IPS DF 4.7 (cell line): ENCODE measurements around the gene TMEM233.
"Not testable (repeated sequence)": the region's sequence is repeated elsewhere in the genome, so short reads cannot be mapped to it uniquely, and the experiment has no call there.

Source experiments
- DNase-seq: peaks from one replicate; pipeline ENCODE4 v3.0.0-alpha.2; 2013; ENCODE audit warnings: low spot score; ENCODE audit errors: extremely low read depth

Gene TMEM233

DNA sequence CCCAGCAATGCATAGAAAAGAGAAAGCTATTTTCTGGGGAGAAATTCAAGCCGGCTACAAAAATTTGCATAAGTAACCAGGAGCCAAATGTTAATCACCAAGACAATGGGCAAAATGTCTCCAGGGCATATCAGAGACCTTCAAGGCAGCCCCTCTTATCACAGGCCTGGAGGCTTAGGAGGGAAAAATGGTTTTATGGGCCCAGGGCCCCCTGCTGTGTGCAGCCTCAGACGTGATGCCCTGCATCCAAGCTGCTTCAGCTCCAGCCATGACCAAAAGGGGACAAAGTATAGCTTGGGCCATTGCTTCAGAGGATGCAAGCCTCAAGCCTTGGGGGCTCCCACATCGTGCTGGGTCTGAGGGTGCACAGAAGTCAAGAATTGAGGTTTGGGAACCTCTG is 15.8 kb downstream of the TMEM233 start:
- no peak for DNase-seq

DNA sequence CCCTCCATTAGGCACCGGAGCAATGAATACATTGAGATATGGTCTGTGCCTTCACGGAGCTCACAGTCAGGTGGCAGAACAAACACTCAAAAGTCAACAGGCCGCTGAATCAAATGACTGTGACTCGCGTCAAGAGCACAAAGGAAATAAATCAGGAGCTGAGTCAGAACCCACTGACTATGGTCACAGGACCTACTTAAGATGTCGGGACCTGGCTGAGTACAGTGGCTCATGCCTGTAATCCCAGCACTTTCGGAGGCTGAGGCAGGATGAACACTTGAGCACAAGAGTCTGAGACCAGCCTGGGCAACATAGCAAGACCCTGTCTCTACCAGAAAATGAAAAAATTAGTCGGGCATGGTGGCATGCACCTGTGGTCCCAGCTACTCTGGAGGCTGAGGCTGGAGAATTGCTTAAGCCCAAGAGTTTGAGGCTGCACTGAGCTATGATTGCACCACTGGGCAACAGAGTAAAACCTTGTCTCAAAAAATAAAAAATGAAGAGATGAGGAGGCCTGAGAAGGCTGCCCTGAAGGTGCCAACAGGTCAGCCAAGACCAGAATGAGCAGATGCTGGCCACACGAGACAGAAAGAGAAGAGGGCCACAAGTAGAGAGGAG is 19.9 kb downstream of the TMEM233 start:
- no peak for DNase-seq

DNA sequence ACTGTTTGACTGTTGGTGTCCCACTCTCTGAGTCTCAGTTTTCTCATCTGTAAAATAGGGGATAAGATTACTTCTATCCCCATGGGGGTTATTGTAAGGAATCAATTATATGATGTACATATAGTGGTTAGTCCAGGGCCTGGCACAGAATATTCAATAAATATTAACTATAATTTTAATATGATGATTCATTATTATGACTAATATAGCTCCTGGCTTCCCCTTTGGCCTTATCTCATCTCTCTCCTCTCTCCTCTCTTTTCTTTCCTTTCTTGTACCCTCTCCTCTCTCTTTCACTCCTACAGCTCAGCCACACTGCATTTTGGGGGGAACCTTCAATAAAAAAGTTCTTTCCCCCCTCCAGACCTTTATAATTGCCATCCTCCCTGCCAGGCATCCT is 21.1 kb downstream of the TMEM233 start:
- DNase-seq = no peak

DNA sequence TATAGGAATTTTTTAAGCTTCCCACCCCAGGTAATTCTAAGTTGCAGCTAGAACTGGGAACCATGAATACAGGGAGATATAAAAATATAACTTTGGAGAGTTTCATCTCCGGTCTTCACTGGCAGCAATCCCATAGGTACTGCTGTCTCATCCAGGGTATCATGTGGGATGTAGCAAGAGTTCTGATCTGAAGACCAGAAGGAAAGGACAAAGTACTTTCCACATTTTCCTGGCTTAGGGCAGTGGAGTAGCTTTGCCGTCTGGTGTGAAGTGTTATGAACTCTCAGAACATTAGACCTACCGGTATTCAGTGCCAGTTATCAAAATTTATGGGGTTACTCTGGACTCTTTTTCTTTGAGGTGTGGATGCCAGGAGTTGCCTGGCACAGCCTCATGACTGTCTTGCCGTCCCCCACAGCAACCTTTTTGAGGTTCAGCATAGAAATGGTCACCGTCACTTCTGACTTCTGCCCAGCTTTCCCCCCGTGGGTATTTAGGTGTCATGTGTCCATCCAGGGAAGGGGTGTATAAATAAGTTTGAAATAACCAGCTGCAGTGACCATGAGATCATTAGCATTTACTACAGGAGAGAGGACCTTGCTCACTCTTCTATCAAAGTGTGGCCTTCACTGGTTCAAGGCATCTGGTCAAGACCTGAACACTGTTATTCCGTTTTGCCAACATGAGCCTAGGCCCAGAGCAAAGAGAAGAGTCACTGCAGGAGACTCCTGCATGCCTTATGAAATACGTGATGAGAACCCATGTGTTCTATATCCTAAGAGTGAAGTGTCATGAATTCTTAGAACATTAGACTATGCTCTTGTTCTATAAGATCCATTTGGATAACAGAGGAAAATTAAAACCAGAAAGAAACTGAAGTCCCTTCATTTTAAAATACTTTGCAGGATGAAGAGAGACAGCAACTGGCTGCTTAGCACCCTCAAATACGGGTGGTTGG is 22.2 kb downstream of the TMEM233 start:
- no peak for DNase-seq

DNA sequence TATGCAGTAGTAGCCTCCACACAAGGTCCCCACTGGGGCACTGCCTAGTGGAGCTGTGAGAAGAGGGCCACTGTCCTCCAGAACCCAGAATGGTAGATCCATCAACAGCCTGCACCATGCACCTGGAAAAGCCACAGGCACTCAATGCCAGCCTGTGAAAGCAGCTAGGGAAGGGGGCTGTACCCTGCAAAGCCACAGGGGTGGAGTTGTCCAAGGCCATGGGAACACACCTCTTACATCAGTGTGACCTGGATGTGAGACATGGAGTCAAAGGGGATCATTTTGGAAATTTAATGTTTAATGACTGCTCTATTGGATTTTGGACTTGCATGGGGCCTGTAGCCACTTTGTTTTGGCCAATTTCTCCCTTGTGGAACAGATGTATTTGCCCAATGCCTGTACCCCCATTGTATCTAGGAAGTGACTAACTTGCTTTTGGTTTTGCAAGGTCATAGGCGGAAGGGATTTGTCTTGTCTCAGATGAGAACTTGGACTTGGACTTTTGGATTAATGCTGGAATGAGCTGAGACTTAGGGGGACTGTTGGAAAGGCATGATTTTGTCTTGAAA is 24.8 kb downstream of the TMEM233 start:
- not testable (repeated sequence) for DNase-seq

DNA sequence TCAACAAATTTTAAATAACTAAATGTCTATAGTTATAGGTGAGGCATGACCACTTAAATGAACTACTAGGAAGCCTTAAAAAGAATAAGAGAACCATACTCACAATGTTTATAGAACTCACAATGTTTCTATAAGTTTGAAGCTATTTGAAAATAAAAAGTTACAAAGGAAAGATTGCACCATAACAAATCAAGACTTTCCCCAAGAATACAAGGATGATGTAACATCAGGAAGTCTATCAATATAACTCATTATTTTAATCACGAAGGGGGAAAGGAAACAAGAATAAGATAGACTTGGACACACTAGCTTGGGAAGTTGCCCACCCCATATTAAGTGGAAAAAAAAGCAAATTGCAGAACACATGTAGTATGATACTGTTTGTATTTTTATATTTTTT is 26.9 kb downstream of the TMEM233 start:
- no peak for DNase-seq

DNA sequence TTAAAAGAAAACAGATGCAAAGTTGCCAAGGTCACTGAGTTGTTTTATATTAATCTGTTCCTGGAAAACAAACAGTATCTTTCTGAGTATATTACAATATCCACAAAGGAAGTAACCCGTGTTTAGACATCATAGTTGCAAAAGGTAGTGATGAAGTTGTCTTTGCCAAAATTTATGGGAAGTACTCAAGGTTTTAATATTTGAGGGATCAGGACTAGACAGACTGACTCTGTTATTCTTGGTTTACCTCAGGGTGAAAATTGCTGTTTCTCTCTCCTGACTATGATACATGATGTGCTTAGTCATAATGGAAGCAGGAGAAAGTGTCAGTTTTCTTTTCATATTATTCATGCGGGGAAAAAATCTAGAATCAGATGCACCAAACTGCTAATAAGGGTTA is 28.3 kb downstream of the TMEM233 start:
- DNase-seq = no peak

DNA sequence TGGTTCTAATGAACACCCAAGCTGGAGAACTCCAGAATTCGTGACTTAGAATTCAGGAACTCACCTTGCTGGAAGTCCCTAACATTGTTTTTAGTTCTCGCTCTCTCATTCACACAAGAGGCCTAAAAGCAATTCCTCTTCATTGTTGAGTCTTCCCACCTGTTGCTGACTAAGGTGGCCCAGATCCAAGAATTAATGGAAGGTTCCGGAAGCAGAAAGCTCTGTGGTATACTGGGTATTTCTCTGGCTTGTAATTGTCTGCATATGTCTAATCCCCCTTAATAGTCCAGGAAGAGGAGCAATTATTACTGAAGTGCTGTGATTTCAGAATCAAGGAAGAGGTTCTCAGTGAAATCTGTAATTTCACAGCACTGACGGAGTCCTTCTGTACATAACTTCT is 31.4 kb downstream of the TMEM233 start:
- DNase-seq = no peak

DNA sequence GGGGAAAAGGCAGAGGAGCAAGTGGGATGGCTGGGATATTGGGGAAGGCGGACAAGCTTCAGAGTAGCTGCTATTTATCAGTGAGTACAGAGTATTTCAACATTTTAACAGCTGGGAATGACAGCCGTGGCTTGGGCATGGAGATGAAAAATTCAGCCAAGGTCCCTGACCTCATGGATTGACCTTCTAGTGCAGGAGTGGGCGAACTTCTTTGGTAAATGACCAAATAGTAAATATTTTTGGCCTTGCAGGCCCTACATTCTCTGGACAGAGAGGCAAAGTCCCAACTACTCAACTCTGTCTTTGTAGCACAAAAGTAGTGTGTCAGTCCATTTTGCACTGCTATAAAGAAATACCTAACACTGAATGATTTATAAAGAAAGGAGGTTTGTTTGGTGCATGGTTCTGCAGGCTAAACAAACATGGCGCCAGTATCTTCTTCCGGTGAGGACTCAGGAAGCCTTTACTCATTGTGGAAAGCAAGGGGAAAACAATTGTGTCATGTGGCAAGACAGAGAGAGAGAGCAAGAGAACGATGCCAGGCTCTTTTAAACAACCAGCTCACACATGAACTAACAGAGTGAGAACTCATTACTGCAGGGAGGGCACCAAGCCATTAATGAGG is 33.6 kb downstream of the TMEM233 start:
- no peak for DNase-seq

DNA sequence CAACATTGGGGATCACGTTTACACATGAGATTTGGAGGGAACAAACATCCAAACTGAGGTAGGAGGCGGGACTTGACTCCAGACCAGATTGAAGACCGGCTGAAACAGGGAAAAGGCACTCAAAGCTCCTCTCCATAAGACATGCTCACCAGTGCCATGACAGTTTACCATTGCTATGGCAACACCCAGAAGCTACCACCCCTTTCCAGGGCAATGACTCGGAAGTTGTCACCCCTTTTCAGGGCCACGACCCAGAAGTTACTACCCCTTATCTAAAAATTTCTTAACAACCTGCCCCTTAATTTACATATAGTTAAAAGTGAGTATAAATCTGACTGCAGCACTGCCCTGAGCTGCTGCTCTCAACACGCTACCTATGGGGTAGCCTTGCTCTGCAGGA is 34.1 kb downstream of the TMEM233 start:
- DNase-seq = no peak

DNA sequence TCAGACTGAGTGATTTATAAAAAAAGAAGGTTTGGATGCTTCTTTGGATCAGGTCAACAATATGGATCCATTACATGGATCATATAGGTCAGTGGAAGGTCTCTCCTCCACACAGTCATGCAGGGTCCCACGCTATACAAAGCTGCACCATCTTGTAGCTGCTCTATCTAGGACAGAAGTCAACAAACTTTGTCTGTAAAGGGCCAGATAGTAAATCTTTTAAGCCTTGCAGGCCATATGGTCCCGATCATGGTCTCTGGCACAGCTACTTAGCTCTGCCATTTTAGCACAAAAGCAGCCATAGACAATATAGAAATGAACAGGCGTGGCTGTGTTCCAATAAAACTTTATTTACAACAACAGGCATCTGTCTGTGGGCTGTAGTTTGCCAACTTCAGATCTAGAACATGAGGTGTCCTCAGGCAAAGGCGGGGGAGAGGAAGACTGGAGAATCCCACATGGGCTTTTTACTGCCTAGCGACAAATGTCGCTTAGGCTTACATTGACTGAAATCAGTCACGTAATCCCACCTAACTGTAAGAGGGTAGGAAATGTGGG is 36.7 kb downstream of the TMEM233 start:
- DNase-seq = no peak

DNA sequence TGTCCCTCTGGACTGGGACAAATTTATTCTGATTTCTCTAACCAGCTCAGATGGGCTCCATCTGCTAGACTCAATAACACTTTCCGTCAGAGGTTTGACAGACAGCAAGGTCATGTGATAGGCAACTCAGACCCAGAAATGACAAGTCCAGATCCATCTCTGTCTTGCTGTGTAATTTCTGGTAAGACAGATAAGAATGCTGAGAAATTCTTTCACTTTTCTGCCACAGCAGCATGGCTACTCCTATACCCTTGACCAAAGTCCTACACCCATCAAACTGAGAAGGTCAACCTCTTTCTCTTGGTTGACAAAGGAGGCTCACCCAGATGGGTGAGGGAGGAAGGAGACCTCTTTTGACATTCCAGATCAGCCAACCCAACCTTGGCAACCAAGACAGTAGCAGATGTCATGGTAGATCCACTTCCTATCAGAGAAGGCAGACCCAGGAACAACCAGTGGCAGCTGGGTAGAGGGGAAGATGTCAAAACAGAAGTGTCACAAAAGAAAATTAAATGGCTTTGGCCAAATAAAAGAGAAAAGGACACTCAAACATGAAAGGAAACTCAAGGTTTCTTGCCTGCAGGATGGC is 37.5 kb downstream of the TMEM233 start:
- DNase-seq = no peak

DNA sequence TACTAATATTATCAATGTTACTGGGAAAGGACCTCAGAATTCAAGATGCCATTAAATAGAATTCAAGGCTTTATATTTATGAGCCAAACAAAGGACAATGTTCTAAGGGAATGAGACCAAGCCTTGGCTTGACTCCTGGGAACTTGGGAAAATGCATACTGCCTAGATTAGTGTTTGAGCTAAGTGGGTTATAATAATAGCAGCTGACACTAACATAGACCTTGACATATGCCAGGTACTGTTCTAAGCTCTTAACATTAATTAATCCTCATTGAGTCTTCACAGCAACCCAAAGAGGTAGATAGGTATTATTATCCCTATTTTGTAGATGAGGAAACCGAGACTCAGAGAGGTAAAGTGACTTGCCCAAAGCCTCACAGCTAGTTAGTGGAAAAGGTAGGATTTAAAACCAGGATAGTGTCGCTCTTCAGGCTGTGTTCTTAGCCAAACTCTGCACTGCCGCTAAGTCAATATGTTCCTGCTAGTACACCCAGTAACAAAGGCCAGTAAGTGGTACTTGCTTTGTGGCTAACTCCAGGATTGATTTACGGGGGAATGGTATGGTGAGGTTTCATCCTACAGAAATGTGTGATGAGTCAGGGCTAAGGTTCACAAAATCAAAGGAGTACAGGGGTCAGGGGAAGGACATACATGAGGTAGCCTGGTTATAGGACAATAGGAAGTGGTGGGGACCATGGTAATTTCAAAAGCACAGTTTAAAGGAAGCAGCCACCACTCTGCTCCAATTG is 38.5 kb downstream of the TMEM233 start:
- DNase-seq = no peak

DNA sequence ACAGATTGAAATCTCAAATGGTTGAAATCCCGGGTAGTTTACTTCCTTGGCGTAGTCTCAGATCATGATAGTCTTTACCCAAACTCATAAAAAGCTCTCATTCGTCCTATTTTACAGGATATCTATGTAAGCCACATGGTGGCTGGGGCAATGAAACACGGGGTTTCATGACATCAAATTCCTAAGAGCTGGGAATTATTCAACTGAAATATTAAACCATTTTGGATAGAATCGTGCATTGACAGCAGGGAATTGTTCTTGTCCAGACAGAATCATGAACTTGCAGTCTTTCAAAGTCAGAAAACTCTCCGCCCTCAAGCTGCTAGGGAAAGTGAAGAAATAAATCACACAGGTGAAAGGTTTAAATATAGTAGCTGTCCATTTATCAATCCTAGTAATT is 41.2 kb downstream of the TMEM233 start:
- no peak for DNase-seq

DNA sequence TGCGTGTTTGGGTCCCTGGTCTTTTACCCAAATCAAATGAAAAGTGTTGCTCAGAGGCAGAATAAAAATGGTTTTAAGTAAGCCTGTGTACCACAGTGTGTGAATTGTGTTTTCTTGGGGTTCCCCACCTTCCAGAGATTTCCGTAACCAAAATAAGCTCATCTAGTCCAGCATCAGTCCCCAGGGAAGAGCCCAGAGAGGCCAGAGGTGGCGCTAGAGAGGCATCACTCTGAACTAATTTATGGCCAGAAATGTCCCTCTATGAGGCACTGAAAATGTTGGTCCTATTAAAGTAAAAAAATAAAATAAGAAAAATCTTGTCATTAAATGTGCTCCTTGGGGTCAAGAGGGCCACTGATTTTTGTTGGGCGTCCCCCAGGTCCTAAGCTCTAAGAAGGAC is 49.4 kb downstream of the TMEM233 start:
- DNase-seq = peak; percentile 11

DNA sequence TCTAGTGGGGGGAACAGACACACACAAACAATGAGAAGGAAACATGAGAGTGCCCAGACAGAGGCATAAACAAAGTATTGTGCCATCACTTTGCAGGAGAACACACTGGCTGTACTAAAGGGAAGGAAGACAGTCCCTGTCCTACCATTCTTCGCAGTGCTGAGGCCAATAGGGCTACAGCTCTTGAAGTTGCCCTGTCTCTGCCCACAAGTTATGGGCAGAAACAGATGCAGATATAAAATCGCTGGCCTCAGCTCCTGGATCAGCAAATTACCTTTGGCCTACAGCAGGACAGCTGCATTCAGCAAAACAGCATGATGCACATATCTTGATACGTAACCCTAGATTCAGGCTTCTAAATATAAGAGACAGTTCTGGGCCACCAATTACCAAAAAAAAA is 51.4 kb downstream of the TMEM233 start:
- DNase-seq = no peak

DNA sequence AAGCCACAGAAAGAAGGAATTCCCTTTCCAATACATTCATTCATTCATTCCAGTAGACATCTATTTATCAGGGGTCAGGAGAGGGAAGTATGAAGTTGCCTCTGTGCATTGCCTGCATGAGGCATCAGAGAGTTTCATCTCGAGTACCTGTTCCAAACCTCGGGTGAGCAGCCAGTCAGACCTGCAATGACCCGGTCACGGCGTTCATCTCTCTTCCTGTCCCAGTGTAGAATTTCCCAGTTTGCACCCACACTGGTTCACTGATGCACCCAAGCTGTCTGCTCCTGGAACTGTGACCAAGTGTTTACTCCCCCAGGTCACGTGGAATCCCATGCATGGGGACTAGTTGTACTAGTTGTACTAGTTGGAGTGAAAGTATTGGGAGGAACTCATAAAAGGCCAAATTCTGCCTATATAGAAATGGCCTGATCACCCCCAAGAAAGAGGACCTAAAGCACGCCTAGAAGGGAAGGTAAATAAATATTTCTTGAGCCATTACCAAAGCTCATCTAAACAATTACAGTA is 52.0 kb downstream of the TMEM233 start:
- DNase-seq = no peak

DNA sequence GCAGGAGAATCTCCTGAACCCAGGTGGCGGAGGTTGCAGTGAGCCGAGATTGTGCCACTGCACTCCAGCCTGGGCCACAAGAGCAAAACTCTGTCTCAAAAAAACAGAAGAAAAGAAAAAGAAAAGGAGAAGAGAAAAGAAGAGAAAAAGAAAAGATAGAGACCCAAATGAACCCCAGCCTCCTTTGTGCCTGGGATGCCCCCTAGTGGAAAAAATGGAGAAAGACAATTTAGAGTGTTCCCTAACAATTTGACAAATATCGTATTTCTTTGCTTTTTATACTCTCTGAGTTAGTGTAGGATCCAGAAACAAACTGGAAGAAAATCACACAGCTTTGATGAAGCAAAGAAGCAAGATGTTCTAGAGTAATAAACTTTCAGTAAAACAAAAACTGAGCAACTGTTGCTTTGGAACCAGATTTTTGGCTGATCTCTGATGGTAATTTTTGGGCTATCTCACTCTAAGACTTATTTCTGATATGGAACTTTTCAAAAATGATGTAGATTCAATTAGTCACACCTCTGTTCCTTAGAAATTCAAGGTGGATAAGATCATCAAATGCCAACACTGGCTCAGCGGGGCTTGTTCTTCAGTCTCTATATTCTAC is 55.7 kb downstream of the TMEM233 start:
- DNase-seq = no peak

DNA sequence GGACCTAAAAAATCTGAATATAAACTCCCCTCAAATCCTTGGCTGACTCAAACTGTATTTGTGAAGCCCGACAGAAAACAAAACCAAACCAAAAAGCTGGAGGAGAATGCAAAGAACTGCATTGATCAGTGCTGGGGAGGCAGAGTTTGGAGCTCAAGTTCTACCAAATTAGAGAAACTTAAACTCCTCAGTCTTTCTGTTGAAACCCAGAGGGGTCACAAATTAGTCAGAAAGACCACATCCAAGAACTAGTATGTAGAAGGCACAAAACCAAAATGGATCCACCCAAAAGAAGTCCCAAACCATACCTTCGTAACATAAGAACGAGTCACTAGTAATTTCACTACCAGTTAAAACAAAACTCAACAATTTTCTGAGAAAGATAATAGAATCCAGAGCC is 59.1 kb downstream of the TMEM233 start:
- no peak for DNase-seq

DNA sequence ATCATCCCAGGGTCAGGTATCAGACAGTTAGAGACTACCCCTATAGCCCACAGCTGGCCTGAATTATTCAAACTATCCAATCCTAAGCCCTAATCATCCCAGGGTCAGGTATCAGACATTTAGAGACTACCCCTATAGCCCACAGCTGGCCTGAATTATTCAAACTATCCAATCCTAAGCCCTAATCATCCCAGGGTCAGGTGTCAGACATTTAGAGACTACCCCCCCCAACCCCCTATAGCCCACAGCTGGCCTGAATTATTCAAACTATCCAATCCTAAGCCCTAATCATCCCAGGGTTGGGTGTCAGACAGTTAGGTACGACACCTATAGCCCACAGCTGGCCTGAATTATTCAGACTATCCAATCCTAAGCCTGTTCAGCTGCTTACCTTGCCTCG is 63.4 kb downstream of the TMEM233 start:
- DNase-seq = not testable (repeated sequence)
